Kidney tubule cell (primary cell): ENCODE data around the gene MIOS.
A peak's percentile ranks its signal among the peaks of the same experiment; 100 is the strongest.
"Not testable (repeated sequence)": the region's sequence is repeated elsewhere in the genome, so short reads cannot be mapped to it uniquely, and the experiment has no call there.

Experiments
- DNase-seq: peaks from one replicate; pipeline ENCODE4 v3.0.0-alpha.2; 2018; ENCODE audit warnings: low spot score

MIOS gene

GRCh38 chr7:7647495-7648036, 80.9 kb downstream of the MIOS start:
- DNase-seq, result no peak

GRCh38 chr7:7650682-7651206, 84.1 kb downstream of the MIOS start:
- DNase-seq, result no peak

GRCh38 chr7:7651479-7651878, 84.8 kb downstream of the MIOS start:
- DNase-seq, result no peak

GRCh38 chr7:7652798-7653540, 86.3 kb downstream of the MIOS start:
- DNase-seq, result no peak

- DNase-seq, result peak; percentile 23
Observed at GRCh38 chr7:7653593-7654187, 87.0 kb downstream of the MIOS start.

- no peak for DNase-seq
Observed at GRCh38 chr7:7654964-7655715, 88.5 kb downstream of the MIOS start.

- not testable (repeated sequence) for DNase-seq
Observed at GRCh38 chr7:7656459-7656858, 89.8 kb downstream of the MIOS start.
